Mesenchymal stem cell (in vitro differentiated cells and primary cell): ENCODE measurements around the gene NXT2.

ENCODE experiments used
- DNase-seq: peaks from one replicate; pipeline ENCODE4 v3.0.0-alpha.2; 2013
- H2AFZ ChIP-seq: one replicate; pipeline ENCODE4 v1.6.1; 2013; ENCODE audit warnings: low read depth, mild to moderate bottlenecking, control low read depth, inconsistent platforms, low read length, moderate library complexity
- H2AK5ac ChIP-seq: 2 replicates; pipeline ENCODE4 v1.6.1; 2013; ENCODE audit warnings: low read length, moderate library complexity, mild to moderate bottlenecking, inconsistent platforms; ENCODE audit not compliant: severe bottlenecking
- H2BK120ac ChIP-seq: one replicate; pipeline ENCODE4 v1.6.1; 2013; ENCODE audit warnings: low read depth, mild to moderate bottlenecking, inconsistent platforms, low read length, moderate library complexity
- H2BK12ac ChIP-seq, 2 experiments: one replicate each; pipeline ENCODE4 v1.6.1; 2013; ENCODE audit warnings: inconsistent platforms in 2 of 2, low read length in 2 of 2, mild to moderate bottlenecking in 2 of 2, moderate library complexity in 2 of 2, control low read depth in 1 of 2
- H2BK15ac ChIP-seq: one replicate; pipeline ENCODE4 v1.6.1; 2013; ENCODE audit warnings: mild to moderate bottlenecking, low read depth, inconsistent platforms; ENCODE audit not compliant: poor library complexity, severe bottlenecking
- H2BK5ac ChIP-seq: 2 replicates; pipeline ENCODE4 v1.6.1; 2013; ENCODE audit warnings: low read depth, mild to moderate bottlenecking, low read length, control low read depth, inconsistent platforms; ENCODE audit not compliant: poor library complexity, severe bottlenecking
- H3K14ac ChIP-seq, 2 experiments: one replicate each; pipeline ENCODE4 v1.6.1; 2013; ENCODE audit warnings: inconsistent platforms in 2 of 2, low read length in 2 of 2, control low read depth in 1 of 2, mild to moderate bottlenecking in 1 of 2, moderate library complexity in 1 of 2
- H3K18ac ChIP-seq, 2 experiments: one replicate each; pipeline ENCODE4 v1.6.1; 2013; ENCODE audit warnings: inconsistent platforms in 2 of 2, low read length in 2 of 2, control low read depth in 1 of 2, low read depth in 1 of 2, mild to moderate bottlenecking in 1 of 2
- H3K23ac ChIP-seq, 2 experiments: one replicate each; pipeline ENCODE4 v1.6.1; 2013; ENCODE audit warnings: inconsistent platforms in 2 of 2, low read length in 2 of 2, mild to moderate bottlenecking in 2 of 2, moderate library complexity in 2 of 2, control low read depth in 1 of 2
- H3K27ac ChIP-seq: 2 replicates; pipeline ENCODE4 v1.5.1; 2013; ENCODE audit warnings: mild to moderate bottlenecking, moderate library complexity, low read length, control low read depth, inconsistent platforms; ENCODE audit not compliant: poor library complexity, severe bottlenecking
- H3K27me3 ChIP-seq, 2 experiments: 2 replicates each; pipeline versions ENCODE4 v1.6.1 to v1.7.0; 2013; ENCODE audit warnings: low read length in 2 of 2, mild to moderate bottlenecking in 2 of 2, moderate library complexity in 2 of 2, control low read depth in 1 of 2, inconsistent platforms in 1 of 2; ENCODE audit not compliant: control insufficient read depth in 1 of 2, insufficient read depth in 1 of 2
- H3K36me3 ChIP-seq, 2 experiments: 2 replicates each; pipeline versions ENCODE4 v1.6.1 to v1.7.0; 2013; ENCODE audit warnings: low read length in 2 of 2, control low read depth in 1 of 2, inconsistent platforms in 1 of 2, low read depth in 1 of 2, mild to moderate bottlenecking in 1 of 2; ENCODE audit not compliant: insufficient read depth in 2 of 2, control insufficient read depth in 1 of 2
- H3K4ac ChIP-seq, 2 experiments: one replicate each; pipeline ENCODE4 v1.6.1; 2013; ENCODE audit warnings: inconsistent platforms in 2 of 2, low read length in 2 of 2, mild to moderate bottlenecking in 2 of 2, moderate library complexity in 2 of 2, control low read depth in 1 of 2, low read depth in 1 of 2
- H3K4me1 ChIP-seq: 2 replicates; pipeline ENCODE4 v1.6.1; 2013; ENCODE audit warnings: low read depth, low read length, control low read depth; ENCODE audit not compliant: control insufficient read depth, insufficient read depth
- H3K4me2 ChIP-seq: 2 replicates; pipeline ENCODE4 v1.6.1; 2013; ENCODE audit warnings: low read length, mild to moderate bottlenecking, inconsistent platforms; ENCODE audit not compliant: poor library complexity, severe bottlenecking
- H3K4me3 ChIP-seq, 2 experiments: 2 replicates each; pipeline versions ENCODE4 v1.5.1 to v1.7.0; 2013; ENCODE audit warnings: low read length in 2 of 2, mild to moderate bottlenecking in 2 of 2, control low read depth in 1 of 2, low read depth in 1 of 2; ENCODE audit not compliant: insufficient read depth in 1 of 2
- H3K79me1 ChIP-seq: replicated peaks from 2 replicates; pipeline ENCODE4 v1.6.1; 2013; ENCODE audit warnings: mild to moderate bottlenecking, control low read depth, low read length, inconsistent platforms; ENCODE audit not compliant: poor library complexity, severe bottlenecking
- H3K9ac ChIP-seq: 2 replicates; pipeline ENCODE4 v1.7.0; 2013; ENCODE audit warnings: mild to moderate bottlenecking, low read length, moderate library complexity
- H3K9me3 ChIP-seq: 2 replicates; pipeline ENCODE4 v1.7.0; 2013; ENCODE audit warnings: mild to moderate bottlenecking, low read length; ENCODE audit not compliant: control insufficient read depth
- H4K8ac ChIP-seq: one replicate; pipeline ENCODE4 v1.6.1; 2013; ENCODE audit warnings: inconsistent platforms, mild to moderate bottlenecking, low read length, moderate library complexity
- H4K91ac ChIP-seq: one replicate; pipeline ENCODE4 v1.6.1; 2013; ENCODE audit warnings: mild to moderate bottlenecking, low read length, inconsistent platforms
- WGBS: methylation state at CpG from one replicate; pipeline ENCODE4 v1.1.7; 2013; ENCODE audit warnings: mixed read lengths; 5-methylcytosine and 5-hydroxymethylcytosine counted together

The NXT2 gene

GRCh38 chrX:109533005-109533404 lies 3.6 kb upstream of the NXT2 start:
- H3K23ac ChIP-seq = no peak overlapping the region
- H3K4me1 ChIP-seq = no peaks in the 10 kb centered on the region
- no peak overlapping the region for H3K14ac ChIP-seq
- no peak overlapping the region for H2BK120ac ChIP-seq
- no peak for DNase-seq
- H3K79me1 ChIP-seq = no peaks in the 10 kb centered on the region
- no peak overlapping the region for H3K4ac ChIP-seq
- H2AK5ac ChIP-seq = no peak overlapping the region
- H4K8ac ChIP-seq = no peak overlapping the region
- H3K27me3 ChIP-seq = peaks cover 0 to 17% of the 10 kb centered on the region in 2 experiments
- no peak overlapping the region for H3K4me3 ChIP-seq
- H3K9me3 ChIP-seq = no peaks in the 10 kb centered on the region
- H2BK5ac ChIP-seq = no peak overlapping the region
- H2AFZ ChIP-seq = no peak overlapping the region
- WGBS = no CpG with 5 or more reads among the region's 1 CpG
- H4K91ac ChIP-seq = no peak overlapping the region
- no peak overlapping the region for H3K27ac ChIP-seq
- H2BK12ac ChIP-seq = no peak overlapping the region
- no peak overlapping the region for H3K9ac ChIP-seq
- no peak overlapping the region for H3K18ac ChIP-seq
- H2BK15ac ChIP-seq = no peak overlapping the region
- H3K4me2 ChIP-seq = no peak overlapping the region
- no peaks in the 10 kb centered on the region for H3K36me3 ChIP-seq

GRCh38 chrX:109533631-109534030 lies 3.0 kb upstream of the NXT2 start:
- H3K27me3 ChIP-seq = peaks cover 0 to 17% of the 10 kb centered on the region in 2 experiments
- H4K91ac ChIP-seq = no peak overlapping the region
- H3K14ac ChIP-seq = no peak overlapping the region
- no peak overlapping the region for H4K8ac ChIP-seq
- no peak overlapping the region for H3K27ac ChIP-seq
- H2BK12ac ChIP-seq = no peak overlapping the region
- no peak overlapping the region for H3K9ac ChIP-seq
- H2BK120ac ChIP-seq = no peak overlapping the region
- no peaks in the 10 kb centered on the region for H3K36me3 ChIP-seq
- H3K18ac ChIP-seq = no peak overlapping the region
- H2AFZ ChIP-seq = no peak overlapping the region
- no peak for DNase-seq
- H2BK5ac ChIP-seq = no peak overlapping the region
- H2BK15ac ChIP-seq = no peak overlapping the region
- WGBS = 60% methylated on average over 1 of the region's 2 CpGs
- H3K9me3 ChIP-seq = no peaks in the 10 kb centered on the region
- no peak overlapping the region for H3K23ac ChIP-seq
- H3K79me1 ChIP-seq = no peaks in the 10 kb centered on the region
- H3K4me1 ChIP-seq = no peaks in the 10 kb centered on the region
- H3K4ac ChIP-seq = no peak overlapping the region
- H3K4me2 ChIP-seq = no peak overlapping the region
- H3K4me3 ChIP-seq = no peak overlapping the region
- no peak overlapping the region for H2AK5ac ChIP-seq

- Histone ChIP-seq H3K27me3 (peaks cover 0 to 16% of the 10 kb centered on the region in 2 experiments), H4K8ac (no peak overlapping the region), H3K14ac (no peak overlapping the region), H2BK12ac (no peak overlapping the region), H2AK5ac (no peak overlapping the region), H3K23ac (no peak overlapping the region), H2BK120ac (no peak overlapping the region), H3K9ac (no peak overlapping the region), H3K36me3 (no peaks in the 10 kb centered on the region), H3K27ac (no peak overlapping the region), H3K4me3 (no peak overlapping the region), H2BK15ac (no peak overlapping the region), H2BK5ac (no peak overlapping the region), H3K4ac (no peak overlapping the region), H4K91ac (no peak overlapping the region), H3K4me1 (no peaks in the 10 kb centered on the region), H3K18ac (no peak overlapping the region), H3K79me1 (no peaks in the 10 kb centered on the region), H3K4me2 (no peak overlapping the region), H3K9me3 (no peaks in the 10 kb centered on the region), H2AFZ (no peak overlapping the region)
- DNase-seq = no peak
- 90% methylated on average over 10 of the region's 10 CpGs for WGBS
Observed at GRCh38 chrX:109534933-109535332, 1.7 kb upstream of the NXT2 start.

GRCh38 chrX:109535578-109535977 lies 1.1 kb upstream of the NXT2 start:
- Histone ChIP-seq H3K9me3 (no peaks in the 10 kb centered on the region), H2BK5ac (no peak overlapping the region), H4K8ac (no peak overlapping the region), H2AK5ac (no peak overlapping the region), H3K23ac (no peak overlapping the region), H3K27me3 (peaks cover 0 to 12% of the 10 kb centered on the region in 2 experiments), H3K9ac (no peak overlapping the region), H2BK120ac (no peak overlapping the region), H3K79me1 (no peaks in the 10 kb centered on the region), H3K4me1 (no peaks in the 10 kb centered on the region), H2BK15ac (no peak overlapping the region), H3K4me2 (no peak overlapping the region), H3K4ac (no peak overlapping the region), H3K27ac (no peak overlapping the region), H4K91ac (no peak overlapping the region), H3K18ac (no peak overlapping the region), H2BK12ac (no peak overlapping the region), H3K4me3 (no peak overlapping the region), H3K14ac (no peak overlapping the region), H3K36me3 (no peaks in the 10 kb centered on the region), H2AFZ (no peak overlapping the region)
- 85% methylated on average over 8 of the region's 8 CpGs for WGBS
- no peak for DNase-seq
